Measurements from ENCODE around the gene IL1RAPL1.

IL1RAPL1 gene

GRCh38 chrX:29941287-29941686, 1354.0 kb downstream of the IL1RAPL1 start:
- no peak for DNase-seq

- DNase-seq: no peak
These were observed 1360.0 kb downstream of the IL1RAPL1 start for GRCh38 chrX:29947225-29947624.

GRCh38 chrX:29948653-29949052, 1361.4 kb downstream of the IL1RAPL1 start:
- no peak for DNase-seq

- DNase-seq: no peak
These were observed 1364.8 kb downstream of the IL1RAPL1 start for GRCh38 chrX:29952016-29952415.

GRCh38 chrX:29962061-29962460, 1374.8 kb downstream of the IL1RAPL1 start:
- DNase-seq: no peak

- no peak for DNase-seq
These were observed 1378.4 kb downstream of the IL1RAPL1 start for GRCh38 chrX:29965634-29966033.

- no peak for DNase-seq
These were observed 1404.8 kb downstream of the IL1RAPL1 start for GRCh38 chrX:29992083-29992482.

- no peak for DNase-seq
These were observed 1418.6 kb downstream of the IL1RAPL1 start for GRCh38 chrX:30005813-30006212.
